GM18526 (cell line): ENCODE measurements around the gene SETX.

ENCODE experiments used
- POLR2A ChIP-seq: IDR thresholded peaks from 3 replicates; pipeline ENCODE4 v1.6.1; 2011; ENCODE audit not compliant: insufficient read length; ENCODE audit errors: extremely low read depth

SETX gene

DNA sequence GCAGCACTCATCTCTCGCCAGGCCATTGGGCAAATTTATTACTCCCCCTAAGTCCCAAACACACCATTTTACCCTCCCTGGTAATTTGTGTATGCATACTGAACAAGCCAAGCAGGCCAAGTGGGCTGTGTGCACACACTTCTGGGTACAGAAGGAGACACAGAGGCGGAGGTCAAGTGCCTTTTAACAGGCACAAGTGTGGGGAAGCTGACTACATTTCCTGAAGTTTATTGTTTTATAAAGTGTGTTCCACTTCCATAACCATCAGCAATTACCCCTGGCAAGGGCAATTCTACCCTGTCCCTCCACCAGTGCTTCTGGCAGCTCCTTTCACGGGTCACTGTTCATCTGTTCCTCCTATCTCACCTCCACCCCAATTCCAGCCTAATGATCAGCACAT lies 93.9 kb downstream of the SETX start:
- no peak for TF ChIP-seq POLR2A

DNA sequence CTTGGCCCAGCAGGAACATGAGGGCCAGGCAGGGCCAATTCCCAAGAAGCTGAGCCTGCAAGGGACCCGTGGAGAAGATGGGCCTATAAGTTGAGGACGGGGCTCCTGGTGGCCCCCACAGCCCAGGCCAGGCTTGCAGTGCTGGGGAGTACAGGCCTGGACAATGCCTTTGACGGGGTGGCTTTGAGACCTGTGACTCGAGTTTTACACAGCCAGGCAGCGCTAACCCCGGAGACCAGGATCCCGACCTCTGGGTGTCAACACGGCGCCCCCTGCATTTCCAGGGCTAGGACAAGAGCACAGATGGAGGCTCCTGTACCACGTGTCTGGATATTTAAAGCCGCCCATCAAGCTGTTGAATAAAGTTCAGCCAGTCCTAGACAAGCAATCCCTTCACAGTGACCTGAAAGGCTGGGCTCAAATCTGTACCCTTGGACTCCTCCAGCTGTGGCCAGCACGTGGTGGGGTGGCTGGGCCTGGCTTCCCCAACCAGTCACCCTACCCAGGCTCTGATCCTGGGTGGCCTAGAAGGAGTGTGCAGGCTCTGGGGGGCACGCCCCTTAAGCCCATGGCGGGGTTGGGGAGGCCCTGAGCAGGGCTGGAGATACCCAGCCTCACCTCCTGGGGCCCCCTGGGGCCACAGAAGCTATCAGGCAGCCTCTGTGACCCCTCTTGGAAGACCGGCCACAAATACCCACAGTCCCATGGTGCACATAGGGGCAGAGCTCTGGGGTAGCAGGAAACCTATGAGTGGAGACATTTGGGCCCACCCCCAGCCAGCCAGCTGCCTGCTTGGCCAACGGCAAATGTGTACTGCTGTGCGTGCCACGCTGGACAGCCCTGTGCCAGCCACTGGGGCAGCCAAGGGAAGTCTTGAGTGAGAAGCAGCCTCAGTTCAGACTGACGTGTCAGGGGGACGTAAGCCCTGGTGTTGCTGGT lies 104.2 kb downstream of the SETX start:
- TF ChIP-seq POLR2A = no peak

DNA sequence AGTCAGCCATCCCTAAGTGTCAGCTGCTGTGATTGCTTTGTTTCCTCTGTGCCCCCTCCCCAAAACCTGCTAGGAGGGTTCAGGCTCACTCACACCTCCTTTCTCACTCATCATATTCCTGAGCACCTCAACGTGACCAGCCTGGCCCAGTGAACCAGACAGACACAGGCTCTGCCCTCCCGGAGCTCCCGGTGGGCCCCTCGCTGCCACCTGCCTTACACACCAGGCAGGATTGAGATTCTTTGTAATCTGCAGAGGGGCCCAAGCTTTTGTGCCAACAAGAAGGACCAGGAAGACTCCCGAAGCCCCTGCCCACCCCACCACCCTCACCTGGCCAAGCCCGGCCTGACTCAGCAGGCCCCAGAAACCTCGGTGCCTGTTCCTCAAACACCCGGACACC lies 105.1 kb downstream of the SETX start:
- no peak for TF ChIP-seq POLR2A

DNA sequence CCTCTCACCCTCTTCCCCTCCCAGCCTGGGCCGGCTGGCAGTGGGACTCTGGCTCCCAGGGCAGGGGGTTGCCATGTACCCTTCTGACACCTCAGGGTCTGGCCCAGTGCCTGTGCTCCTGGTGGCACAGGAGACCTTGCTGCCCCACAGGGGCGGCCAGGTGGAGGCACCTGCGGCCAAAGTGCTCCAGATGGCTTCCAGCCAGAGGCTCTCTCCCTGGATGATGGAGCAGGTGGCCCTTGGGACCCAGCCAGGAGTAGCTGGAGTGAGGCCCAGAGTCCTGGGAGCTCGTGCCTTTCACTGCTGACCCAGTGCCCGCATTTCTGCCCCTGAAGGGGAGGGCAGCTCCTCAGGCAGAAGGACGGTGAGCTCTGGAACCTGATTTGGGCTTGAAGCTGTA lies 105.7 kb downstream of the SETX start:
- no peak for TF ChIP-seq POLR2A

DNA sequence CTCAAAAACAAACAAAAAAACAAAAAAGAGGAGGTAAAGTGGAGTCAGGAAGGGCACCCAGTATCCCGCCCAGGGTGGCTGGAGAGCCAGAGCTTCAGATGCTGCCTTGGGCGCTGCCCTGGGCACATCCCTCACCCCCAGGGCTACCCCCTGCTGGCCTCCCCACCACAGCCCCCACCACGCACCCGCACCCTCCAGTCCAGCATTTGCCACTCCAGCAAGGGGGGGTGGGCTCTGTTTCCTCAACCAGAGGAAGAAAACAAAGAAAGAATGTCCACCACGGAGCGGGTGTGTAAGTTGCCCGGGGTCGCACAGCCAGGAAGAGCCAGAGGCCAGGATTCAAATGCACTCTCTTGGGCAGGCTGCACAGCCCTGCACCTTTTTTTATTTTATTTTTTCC lies 106.8 kb downstream of the SETX start:
- TF ChIP-seq POLR2A = no peak

DNA sequence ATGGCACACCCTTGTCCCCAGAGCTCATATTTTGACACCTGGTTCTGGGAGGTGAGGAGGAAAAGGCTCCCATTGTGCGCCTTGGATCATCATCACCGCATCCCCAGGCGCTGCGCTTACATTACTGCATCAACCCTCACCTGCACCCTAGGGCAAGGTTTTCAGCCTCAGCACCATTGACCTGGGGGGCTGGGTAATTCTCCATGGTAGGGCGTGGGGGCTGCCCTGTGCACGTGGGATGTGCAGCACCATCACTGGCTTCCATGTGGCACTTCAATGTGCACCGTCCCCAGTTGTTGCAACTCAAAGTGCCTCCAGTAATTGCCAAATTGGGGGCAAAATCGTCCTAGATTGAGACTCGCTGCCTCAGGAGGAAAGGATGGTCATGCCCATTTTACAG lies 109.3 kb downstream of the SETX start:
- TF ChIP-seq POLR2A = no peak

DNA sequence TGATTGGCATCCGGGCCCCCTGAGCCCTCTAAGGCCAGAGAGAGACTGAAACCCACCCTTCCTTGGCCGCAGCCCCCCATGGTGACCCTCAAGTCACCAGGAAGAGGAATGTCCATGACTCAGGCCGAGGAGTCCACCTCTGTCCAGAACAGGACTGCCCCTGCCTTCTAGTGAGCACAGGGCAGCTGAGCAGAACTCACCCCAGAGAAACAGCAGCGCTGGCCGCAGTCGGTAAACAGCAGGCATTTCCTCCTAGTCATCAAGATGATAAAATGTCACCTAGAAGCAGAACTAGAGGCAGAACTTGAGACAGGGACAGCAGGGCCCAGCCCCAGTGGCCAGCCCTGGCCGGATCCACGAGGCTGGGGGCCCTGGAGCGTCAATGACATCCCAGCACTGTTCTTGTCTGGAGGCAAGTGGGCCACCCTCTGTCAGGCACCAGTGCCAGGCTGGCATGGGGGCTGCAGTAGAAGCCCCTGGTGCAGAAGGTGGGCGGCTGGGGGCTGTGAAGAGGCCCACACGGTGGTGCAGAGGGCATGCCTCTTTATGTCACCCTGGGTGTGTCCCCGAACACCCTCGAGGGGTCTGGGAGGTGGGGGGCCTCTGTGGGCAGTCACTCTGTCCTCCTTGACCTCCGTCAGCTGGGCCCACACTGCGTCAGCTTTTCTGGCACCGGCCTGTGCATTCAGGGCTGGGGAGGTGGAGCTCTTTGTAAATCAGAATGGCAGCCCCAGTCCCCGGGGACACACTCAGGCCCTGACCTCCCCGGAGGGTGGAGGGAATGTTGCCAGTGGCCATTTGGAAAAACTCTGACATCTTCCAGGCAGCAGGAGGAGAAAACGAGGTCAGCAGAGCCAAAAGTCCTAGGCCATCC lies 110.0 kb downstream of the SETX start:
- no peak for TF ChIP-seq POLR2A

DNA sequence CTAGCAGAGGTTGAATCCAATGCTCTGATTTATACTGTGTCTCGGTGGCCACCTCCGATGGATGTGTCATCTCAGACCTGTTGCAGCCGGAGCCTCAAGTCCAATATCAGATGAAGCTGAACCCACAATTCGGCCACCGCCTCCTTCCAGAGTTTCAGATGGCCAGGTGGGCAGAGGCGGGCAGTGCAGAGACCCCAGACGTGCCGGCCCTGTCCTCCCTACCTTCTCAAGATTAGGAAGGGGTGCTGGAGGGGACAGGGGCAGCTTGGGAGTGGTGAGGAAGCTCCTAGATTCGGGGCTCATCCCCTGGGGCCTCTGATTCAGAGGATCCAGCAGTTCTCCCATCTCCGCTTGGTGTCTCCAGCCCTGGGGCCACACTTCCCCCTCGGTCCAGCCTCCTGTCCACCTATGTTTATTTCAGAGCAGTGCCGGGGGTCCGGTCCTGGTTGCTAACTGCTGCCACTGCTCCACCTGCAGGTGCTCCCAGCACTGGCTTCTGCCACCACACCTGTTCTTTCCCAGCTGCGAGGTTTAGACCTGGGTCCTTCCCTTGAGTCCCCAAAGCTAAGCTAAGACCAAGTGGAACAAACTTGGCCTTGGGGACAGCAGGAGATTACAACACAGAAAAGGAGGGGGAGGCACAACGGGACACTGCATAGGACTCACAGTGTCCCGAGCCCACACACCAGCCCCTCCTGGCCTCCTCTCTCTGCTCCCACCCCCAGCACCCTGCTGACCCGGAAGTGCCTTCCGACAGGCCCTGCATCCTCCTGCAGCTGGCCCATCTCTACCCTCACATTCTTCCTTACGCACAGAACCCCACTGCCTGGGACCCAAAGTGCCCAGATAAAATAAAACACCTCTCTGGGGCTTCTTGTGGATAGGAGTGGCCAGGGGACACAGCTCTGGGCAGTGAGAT lies 111.4 kb downstream of the SETX start:
- TF ChIP-seq POLR2A = no peak

DNA sequence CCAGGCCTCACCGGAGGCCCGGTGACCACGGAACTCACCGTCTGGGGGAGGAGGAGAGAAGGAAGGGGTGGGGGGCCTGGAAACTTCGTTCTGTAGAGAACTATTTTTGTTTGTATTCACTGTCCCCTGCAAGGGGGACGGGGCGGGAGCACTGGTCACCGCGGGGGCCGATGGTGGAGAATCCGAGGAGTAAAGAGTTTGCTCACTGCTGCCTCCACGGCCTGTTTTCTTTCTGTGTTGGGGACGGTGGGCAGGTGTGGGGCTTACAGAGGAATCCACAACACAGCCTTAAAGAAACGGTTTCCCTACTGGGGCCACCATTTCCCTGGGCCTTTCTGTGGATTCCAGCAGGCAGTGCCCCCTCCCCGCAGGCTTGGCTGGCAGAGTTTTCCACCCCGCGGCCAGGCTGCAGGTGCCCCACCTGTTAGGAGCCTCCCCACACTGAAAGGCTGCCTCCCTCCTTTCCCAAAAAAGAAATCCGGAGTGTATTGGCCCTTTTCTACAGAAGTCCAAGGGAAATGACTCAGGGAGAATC lies 112.1 kb downstream of the SETX start:
- no peak for TF ChIP-seq POLR2A

DNA sequence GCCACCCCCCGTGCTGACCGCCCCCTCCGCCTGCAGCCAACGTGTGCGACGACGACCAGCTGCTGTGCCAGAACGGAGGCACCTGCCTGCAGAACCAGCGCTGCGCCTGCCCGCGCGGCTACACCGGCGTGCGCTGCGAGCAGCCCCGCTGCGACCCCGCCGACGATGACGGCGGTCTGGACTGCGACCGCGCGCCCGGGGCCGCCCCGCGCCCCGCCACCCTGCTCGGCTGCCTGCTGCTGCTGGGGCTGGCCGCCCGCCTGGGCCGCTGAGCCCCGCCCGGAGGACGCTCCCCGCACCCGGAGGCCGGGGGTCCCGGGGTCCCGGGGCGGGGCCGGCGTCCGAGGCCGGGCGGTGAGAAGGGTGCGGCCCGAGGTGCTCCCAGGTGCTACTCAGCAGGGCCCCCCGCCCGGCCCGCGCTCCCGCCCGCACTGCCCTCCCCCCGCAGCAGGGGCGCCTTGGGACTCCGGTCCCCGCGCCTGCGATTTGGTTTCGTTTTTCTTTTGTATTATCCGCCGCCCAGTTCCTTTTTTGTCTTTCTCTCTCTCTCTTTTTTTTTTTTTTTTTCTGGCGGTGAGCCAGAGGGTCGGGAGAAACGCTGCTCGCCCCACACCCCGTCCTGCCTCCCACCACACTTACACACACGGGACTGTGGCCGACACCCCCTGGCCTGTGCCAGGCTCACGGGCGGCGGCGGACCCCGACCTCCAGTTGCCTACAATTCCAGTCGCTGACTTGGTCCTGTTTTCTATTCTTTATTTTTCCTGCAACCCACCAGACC lies 112.8 kb downstream of the SETX start:
- TF ChIP-seq POLR2A = no peak

DNA sequence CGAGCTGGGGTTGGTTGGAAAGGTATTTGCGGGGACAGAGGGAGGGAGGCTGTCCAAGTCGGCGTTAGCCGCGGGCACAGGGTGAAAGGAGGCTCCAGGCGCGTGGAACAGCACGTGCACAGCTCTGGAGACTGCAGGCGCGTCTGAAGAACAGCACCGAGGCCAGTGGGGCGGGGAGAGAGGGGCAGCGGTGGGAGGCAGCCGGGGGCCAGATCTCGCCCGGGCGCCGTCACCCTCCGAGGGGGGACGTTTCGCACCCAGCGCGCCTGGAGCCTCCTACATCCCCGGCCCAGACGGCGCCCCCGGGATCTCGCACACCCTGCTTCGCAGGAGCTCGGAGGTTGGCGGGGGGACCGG lies 113.3 kb downstream of the SETX start:
- TF ChIP-seq POLR2A = peak; percentile 22

DNA sequence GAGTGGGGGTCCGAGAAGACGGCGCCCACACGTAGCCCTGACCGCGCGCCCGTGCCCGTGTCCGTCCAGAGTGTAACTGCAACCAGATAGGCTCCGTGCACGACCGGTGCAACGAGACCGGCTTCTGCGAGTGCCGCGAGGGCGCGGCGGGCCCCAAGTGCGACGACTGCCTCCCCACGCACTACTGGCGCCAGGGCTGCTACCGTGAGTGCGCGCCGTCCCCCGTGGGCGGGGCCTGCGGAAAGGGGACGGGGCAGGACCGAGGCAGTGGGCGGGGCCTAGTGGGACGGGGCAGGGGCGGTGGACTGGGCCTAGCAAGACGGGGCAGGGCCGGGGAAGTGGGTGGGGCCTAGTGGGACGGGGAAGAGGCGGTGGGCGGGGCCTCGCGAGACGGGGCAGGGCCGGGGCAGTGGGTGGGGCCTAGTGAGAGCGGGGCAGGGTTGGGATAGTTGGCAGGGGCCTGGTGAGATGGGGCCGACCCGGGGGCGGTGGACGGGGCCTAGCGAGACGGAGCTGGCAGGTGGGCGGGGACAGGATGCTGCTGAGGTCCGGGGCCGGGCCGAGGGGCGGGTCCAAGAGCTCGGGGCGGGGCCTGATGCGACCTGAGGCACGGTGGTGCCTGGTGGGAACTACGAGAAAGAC lies 113.8 kb downstream of the SETX start:
- TF ChIP-seq POLR2A = no peak

DNA sequence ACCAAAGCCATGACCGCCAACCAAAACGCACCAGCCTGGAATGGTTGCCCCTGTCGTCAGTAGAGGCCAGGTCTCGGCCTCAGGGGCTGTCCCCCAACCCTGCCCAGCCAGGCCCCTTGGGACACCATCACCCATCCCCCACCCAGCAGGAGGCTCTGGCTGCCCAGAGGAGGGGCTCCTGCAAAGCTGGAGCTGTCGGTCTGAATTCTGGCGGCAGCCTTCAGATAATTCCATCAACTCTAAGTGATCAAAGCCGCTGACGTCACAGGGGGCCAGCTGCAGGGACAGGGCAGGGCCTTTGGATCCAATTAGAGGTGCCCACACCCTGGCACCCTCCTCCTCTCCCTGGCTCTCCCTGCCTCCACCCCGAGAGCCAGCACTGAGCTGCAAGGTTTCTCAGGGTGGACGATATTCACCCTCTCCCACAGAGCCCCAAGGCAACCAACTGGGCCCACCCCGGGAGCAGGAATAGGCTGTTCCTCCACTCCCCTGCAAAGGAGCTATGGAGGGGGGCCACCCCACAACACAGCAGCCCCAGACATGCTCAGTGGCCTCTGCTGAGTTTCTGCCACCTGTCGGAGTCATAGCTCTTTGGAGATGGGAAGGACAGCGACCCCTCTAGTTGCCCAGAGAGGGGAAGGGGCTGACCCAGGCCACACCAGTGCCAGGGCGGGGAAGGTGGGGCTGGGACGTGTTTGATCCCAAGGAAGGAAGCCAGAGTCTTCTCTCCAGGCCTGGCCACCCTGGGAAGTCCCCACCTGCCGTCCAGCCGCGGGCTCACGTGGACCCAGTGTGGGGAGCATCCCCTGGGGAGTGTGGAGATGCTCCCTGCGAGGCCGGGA lies 114.6 kb downstream of the SETX start:
- TF ChIP-seq POLR2A = no peak
